Keratinocyte (primary cell): Measurements from ENCODE around the gene PTGES2.

Experiments used
- EZH2 ChIP-seq: IDR thresholded peaks from one replicate; pipeline ENCODE4 v1.6.1; 2012; ENCODE audit warnings: inconsistent platforms, mild to moderate bottlenecking, low read length, moderate library complexity
- TF ChIP-seq, protein P1 (sequence below), 3 experiments: IDR thresholded peaks in 1 of 3; conservative IDR thresholded peaks in 1 of 3; optimal IDR thresholded peaks in 1 of 3; 2 replicates in 2 of 3; 3 replicates in 1 of 3; pipeline versions ENCODE3 to v1.5.1; 2011; ENCODE audit warnings: low read length in 3 of 3, mild to moderate bottlenecking in 3 of 3, moderate library complexity in 2 of 3, control low read depth in 1 of 3, inconsistent platforms in 1 of 3; ENCODE audit not compliant: insufficient read depth in 2 of 3; ENCODE audit errors: extremely low read depth in 1 of 3

DNA sequence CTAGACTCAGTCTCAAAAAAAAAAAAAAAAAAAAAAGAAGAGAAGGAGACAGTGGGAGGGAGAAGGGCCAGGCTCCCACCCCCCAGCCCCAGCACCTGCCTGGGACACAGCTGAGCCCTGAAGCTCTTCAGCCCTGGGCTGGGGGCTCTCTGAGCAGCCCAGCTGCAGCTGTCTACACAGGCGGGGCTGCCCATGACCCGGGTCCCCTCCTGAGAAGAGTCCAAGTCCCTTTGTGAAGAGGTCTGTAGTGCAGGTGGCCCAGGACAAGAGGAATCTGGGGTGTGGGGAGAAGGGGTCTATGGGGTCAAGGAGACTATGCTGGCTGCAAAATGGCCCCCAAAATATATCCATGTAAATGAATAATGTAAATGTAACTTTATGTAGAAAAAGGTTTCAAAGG, 15.1 kb upstream of the PTGES2 start:
- TF ChIP-seq, protein P1, sequence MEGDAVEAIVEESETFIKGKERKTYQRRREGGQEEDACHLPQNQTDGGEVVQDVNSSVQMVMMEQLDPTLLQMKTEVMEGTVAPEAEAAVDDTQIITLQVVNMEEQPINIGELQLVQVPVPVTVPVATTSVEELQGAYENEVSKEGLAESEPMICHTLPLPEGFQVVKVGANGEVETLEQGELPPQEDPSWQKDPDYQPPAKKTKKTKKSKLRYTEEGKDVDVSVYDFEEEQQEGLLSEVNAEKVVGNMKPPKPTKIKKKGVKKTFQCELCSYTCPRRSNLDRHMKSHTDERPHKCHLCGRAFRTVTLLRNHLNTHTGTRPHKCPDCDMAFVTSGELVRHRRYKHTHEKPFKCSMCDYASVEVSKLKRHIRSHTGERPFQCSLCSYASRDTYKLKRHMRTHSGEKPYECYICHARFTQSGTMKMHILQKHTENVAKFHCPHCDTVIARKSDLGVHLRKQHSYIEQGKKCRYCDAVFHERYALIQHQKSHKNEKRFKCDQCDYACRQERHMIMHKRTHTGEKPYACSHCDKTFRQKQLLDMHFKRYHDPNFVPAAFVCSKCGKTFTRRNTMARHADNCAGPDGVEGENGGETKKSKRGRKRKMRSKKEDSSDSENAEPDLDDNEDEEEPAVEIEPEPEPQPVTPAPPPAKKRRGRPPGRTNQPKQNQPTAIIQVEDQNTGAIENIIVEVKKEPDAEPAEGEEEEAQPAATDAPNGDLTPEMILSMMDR (optimal IDR thresholded peaks at IDR 0.05 in 1 of 3, IDR thresholded peaks at IDR 0.05 in 1 of 3, conservative IDR thresholded peaks at IDR 0.05 in 1 of 3; ENCODE audit: extremely low read depth in 1 of 3, insufficient read depth in 2 of 3, low read length in 3 of 3) = no peak
- TF ChIP-seq EZH2 = no peak
